T47D (cell line): ENCODE measurements around the gene KCNJ4.
A peak's percentile ranks its signal among the peaks of the same experiment; 100 is the strongest.

Source experiments
- DNase-seq, 2 experiments: peaks; one replicate each; pipeline versions ENCODE4 v3.0.0 to v3.0.0-alpha.2; 2011 to 2012; ENCODE audit warnings: low read depth in 1 of 2, low spot score in 1 of 2
- JUND ChIP-seq: IDR thresholded peaks from 2 replicates; pipeline ENCODE4 v1.6.1; 2012; ENCODE audit warnings: low read depth
- in situ Hi-C: cut with HindIII; loops from 2 replicates; pipeline ENCODE4 v1.10.0; 2016; ENCODE audit warnings: low sequenced_read_pairs, low pct_unique_long_range_greater_than_20kb

Gene KCNJ4

DNA sequence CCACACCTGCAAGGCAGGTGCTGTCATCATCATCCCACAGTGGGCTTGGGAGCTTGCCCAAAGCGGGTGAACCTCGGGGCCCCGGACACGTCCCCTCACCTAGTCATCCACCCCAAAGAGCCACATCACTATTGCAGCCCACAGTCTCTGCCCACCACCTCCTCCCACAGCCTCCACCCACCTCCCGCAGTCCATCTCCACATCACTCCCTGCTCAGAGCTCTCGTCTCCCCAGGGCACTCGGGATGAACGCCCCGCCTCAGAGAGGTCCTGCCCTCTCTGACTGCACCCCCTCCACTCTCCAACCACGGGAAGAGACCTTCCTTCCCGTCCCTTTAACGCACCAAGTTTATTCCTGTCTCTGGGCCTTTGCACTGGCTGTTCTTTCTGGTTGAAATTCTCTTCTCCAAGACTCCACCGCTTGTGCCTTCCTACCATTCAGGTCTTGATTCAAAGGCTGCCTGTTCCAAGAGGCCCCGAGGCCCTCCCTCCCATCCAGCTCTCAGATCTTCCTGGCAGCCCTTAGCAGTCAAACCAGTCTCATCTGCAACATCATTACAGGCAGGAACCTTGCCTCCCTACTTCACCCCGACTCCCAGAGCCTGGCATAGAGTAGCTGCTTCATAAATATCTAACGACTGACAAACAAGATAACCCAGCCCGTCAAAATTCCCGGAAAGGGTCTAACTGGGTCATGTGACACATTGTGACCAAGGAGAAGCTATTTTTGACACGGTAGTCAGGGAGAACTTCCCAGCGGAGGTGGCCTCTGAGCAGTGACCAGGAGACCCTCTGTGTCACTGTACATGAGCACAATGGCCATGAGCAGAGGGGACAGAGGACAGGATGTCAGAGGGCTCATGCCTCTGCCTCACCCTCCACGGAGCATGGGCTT lies 11.1 kb downstream of the KCNJ4 start:
- no peak for TF ChIP-seq JUND
- in situ Hi-C loops: no loop called here

DNA sequence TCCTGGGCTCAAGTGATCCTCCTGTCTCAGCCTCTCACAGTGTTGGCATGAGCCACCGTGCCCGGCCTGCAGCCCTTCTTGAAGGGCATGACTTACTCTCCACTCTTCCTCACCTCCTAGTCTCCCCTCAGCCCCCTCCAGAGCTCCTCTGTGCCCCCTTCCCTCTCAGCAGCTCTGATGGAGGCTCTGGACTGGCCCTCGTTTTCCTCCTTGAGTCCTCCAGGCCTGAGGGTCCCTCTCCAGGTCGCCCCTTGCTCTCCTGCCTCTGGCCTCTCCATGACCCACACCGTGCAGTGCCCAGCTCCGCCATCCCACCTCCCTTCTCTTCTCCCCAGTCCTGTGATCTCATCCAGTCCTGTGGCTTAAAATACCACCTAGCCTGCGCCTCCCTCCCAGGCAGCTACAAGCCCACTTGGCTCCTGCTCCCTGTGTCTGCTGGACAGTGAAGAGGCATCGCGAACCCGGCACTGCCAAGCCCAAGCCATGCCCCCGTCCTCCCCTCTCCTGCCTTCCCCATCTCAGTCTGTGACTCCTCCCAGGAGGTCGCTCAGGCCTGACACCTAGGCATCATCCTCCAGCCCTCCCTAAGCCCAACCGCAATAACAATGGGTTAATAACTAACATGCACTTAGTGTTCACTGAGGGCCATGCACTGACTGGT lies 11.9 kb downstream of the KCNJ4 start:
- in situ Hi-C loops: no loop called here
- TF ChIP-seq JUND: no peak
- DNase-seq: no peak

More for the DNA sequence above, 11.1 kb downstream of the KCNJ4 start:
- no peak for DNase-seq

DNA sequence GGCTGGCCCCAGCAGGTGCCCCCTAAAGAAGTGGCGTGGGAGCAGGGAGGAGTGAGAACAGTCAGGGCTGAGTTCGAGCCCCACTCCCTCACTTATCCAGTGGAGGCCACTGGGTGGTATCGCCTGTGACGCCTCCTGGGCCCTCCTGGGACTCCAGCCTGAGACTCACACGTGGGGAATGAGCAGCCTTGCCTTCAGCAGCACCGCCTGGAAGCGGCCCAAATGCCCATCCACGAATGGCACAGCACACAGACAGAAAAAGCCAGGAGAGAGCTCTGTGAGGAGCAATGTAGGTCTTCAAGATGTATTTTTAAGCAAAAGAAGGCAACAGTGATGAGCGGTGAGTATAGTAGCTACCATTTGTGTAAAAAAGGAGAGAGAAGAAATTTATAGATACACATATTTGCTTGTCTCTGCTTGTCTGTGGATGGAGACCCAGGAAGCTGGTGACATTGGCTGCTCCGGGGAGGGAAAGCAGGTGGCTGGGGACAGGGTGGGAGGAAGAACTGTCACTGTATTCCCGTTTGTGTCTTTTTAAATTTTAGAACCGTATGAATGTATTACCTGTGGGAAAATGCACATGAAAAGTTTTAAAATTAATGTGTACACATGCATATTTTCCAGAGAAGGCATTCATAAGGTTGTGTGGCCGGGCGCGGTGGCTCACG lies 13.2 kb downstream of the KCNJ4 start:
- TF ChIP-seq JUND: no peak
- no peak for DNase-seq
- in situ Hi-C loops: no loop called here

DNA sequence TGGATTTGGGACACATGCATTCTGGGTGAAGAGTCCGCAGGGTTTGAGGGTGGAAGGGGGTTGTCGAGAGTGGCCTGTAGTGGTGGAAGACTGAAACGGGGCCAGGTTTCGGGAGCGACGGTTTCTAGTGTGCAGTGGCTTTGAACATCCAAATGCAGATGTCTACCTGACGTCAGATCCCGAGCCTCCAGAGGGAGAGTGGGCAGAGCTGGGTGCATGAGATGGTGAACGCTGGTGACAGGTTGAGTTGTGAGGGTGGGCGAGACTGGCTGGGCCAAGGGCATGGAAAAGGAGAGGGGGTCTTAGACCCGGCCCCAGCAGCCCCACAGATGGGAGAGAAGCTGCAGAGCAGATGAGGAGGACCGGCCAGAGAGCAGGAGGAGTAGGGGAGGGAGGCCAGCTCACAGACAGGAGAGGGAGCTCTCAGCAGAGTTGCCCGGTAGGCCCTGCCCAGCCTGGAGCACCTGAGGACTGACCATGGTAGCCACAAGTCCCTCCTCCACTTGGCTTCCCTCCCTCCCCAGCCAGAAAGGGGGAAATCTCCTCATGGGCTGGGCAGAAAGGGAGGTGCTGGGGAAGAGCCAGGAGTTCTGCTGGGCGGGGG lies 14.2 kb downstream of the KCNJ4 start:
- peak in 1 of 2 experiments; percentile 20 for DNase-seq
- in situ Hi-C loops: no loop called here
- TF ChIP-seq JUND: no peak

DNA sequence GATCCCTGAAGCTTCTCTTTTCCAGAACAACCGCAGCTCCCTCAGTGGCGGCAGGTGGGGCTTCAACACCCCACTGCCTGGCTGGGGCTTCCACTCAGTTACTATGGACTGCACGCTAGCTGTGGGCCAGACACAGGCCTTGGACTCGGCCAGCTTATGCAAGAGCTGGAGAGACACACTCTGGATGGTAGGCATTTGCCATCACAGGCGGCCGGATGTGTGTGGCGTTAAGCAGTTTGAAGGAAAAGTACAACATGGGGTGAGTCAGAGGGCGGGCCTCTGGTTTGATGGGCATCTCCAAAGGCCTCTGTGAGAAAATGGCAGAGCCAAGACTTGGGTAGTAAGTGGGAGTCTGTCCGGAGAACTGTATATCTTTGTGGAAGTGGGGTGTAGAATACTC lies 17.6 kb downstream of the KCNJ4 start:
- DNase-seq: no peak
- in situ Hi-C loops: no loop called here
- no peak for TF ChIP-seq JUND

DNA sequence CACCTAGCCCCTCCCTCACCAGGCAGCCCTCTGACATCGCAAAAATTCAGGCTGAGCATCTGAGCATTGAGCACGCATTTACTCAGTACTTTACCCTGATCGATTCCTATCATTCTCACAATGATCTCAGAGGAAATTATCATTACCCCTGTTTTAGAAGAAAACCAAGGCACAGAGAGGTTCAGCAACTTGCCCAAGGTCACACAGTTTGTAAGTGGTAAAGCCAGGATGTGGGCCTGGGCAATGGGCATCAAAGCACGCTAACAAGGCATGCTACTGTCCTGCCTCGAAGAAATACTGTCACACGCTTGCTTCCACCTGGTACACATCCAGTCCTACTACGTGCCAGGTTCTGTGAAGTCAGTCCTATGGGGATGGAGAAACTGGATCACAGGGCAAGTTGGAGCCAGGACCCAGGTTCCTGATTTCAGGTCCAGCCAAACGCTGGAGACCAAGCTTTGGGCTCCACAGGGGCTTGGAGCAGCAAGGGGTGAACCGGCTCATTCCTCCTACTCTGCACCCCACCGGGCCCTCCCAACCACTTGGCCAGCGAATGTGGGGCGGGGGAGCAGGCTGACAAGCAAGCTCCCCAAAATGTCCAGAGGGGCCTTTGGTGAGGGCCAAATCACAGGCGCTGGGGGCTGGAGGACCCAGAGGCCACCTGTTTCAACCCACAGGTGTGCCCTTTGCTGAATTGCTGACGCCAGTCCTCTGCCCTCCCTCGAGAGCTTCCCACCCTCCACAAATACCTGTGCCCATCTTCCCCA lies 18.2 kb downstream of the KCNJ4 start:
- no peak for TF ChIP-seq JUND
- in situ Hi-C loops: no loop called here
- no peak for DNase-seq

DNA sequence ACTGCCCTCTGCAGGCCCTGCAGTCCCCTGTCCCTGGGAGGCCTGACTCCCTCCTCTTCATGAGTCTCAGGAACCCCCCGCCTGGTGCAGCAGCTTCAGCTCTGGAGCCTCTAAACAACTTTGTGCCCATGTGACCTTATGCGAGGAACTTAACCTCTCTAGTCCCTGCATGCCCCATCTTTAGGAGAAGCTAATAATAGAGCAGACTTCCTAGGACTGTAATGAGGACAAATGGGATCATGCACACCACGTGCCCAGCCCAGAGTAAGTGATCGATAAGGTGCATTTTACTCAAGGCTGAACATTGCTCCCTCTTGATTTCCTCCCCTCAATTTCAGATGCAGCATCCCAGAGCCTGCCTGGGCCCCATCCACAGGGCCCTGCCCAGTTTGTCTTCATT lies 19.0 kb downstream of the KCNJ4 start:
- in situ Hi-C loops: no loop called here
- no peak for TF ChIP-seq JUND
- DNase-seq: no peak

DNA sequence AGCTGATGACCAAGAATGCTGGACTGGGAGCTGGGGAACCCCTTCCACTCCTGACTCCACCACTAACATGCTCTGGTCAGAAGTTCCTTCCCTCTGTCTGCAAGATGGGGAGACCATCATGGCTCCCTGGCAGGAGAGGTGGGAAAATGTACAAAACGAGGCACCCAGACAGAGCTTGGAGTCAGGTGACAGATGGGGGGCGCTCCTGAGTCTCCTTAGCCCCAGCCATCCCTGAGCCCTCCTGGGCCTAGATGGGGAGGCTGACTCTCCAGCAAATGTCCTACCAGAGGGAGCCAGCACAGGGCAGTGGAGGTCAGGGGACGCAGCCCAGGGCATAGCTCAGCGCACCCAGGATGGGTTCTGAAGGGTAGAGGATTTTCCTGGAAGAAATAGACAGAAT lies 20.0 kb downstream of the KCNJ4 start:
- DNase-seq: no peak
- no peak for TF ChIP-seq JUND
- in situ Hi-C loops: no loop called here

DNA sequence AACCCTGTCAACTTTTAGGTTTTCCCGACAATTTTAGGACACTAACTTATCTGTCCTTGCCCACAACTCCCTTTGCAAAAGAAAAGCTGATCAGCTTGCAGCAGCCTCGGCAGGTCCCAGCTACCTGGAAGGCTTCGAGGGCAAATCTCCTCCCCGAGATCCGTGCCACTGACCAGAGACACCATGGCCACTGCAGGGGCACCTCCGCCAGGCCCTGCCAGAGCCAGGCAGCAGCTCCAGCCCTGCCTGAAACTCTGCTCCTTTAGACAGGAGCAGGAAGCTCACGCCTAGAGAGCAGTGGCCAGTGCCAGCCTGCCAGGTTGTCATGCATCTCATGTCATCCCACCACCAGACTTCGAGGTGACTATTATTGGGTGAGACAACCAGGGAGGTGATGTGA lies 21.1 kb downstream of the KCNJ4 start:
- in situ Hi-C loops: no loop called here
- TF ChIP-seq JUND: no peak
- no peak for DNase-seq

DNA sequence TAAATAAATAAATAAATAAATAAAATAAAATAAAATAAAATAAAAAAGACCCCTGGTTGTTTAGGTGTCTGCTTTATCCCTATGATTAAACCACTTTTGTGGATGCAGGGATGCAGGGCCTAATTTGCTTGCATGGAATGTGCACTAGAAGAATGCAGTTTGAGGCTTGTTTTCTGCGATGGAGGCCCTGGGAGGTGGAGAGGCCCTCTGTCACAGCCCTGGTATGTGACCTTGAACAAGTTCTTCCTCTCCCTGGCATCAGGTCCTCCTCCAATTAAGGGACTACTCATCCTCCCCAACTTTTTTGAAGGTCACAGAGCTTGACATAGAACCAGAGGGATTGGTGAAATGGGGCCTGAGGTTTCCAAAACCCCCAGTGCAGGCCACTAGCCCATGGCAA lies 22.7 kb downstream of the KCNJ4 start:
- DNase-seq: no peak
- TF ChIP-seq JUND: no peak
- in situ Hi-C loops: no loop called here

DNA sequence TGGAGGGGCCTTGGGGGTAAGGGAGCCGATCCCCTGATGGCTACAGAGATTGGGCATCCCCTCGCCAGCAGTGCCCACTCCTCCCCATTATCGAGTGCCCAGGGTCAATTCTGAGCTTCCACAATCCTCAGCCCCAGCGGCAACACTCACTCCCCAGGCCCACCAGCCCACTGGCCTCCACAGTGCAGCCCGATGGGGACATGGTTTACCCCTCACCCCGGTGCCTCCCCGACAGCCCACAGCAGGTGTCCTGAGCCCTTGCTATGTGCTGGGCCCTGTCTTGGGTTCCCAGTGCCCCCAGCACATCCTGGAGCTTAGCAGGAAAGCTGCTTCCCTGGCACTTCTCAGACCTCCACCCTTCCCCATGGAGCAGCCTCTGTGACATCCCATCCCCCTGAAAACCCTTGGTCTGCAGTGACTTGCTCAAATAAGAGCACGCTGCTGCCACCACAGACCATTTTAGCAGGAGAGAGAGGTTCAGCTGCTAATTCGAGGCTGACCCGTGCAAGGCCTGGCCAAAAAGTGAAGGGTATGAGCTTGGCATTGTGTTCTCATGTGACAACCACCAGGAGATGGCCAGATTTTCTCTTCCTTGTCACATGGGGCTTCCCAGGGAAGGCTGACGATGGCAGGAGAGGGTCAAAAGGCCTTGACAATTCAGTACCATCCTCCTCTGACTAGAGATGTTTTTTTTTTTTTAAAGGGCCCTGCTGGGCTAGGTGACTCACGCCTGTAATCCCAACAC lies 23.6 kb downstream of the KCNJ4 start:
- DNase-seq: no peak
- in situ Hi-C loops: no loop called here
- TF ChIP-seq JUND: no peak
